Endothelial cell of umbilical vein (primary cell): ENCODE measurements around the gene CXorf38. TPM values are rescaled to one million over a fixed set of nuclear protein-coding genes. Genes with fewer than 3 reads are reported as not detected.

Source experiments
- BruUV-seq: library from RNA; stranded (reverse); fragments of 400-500 nt; replicated peaks from 2 replicates; lab custom pipeline; 2021; lab: Mats Ljungman, UMichigan
- CTCF ChIA-PET: fragments of 300-600, 350-600 bp; sonication (Branson Sonifier 250); formaldehyde crosslinking; loops from one replicate; lab custom pipeline; 2021; ENCODE audit warnings: antibody characterized with exemption, inconsistent platforms; lab: Charles Lee
- POLR2A ChIA-PET: fragments of 300-600, 350-600 bp; sonication (Branson Sonifier 250); formaldehyde crosslinking; loops from one replicate; lab custom pipeline; 2021; ENCODE audit warnings: antibody characterized with exemption, inconsistent platforms; lab: Charles Lee
- DNase-seq: peaks from one replicate; pipeline ENCODE4 v3.0.0-alpha.2; 2011; ENCODE audit warnings: low read depth, low spot score
- FAIRE-seq: peaks from 2 replicates; lab custom pipeline; 2011; peaks lifted over from hg19 to GRCh38; lab: Jason Lieb, UNC
- H2AFZ ChIP-seq: 2 replicates; pipeline ENCODE4 v1.6.0; 2012; ENCODE audit warnings: low read depth, low read length, control low read depth, inconsistent platforms
- H3K27ac ChIP-seq: 2 replicates; pipeline ENCODE4 v1.5.1; 2011; ENCODE audit warnings: low read depth, mild to moderate bottlenecking, control low read depth, low read length, moderate library complexity; ENCODE audit not compliant: insufficient read depth
- H3K27me3 ChIP-seq, 2 experiments: 2 replicates each; pipeline versions ENCODE4 v1.6.0 to v1.6.1; 2011; ENCODE audit warnings: low read length in 2 of 2, mixed read lengths in 1 of 2; ENCODE audit not compliant: control insufficient read depth in 2 of 2, insufficient read depth in 2 of 2
- H3K36me3 ChIP-seq, 2 experiments: 2 replicates in 1 of 2; 3 replicates in 1 of 2; pipeline ENCODE4 v1.5.1; 2011; ENCODE audit warnings: low read length in 2 of 2, mild to moderate bottlenecking in 1 of 2, moderate library complexity in 1 of 2; ENCODE audit not compliant: control insufficient read depth in 2 of 2, insufficient read depth in 2 of 2; ENCODE audit errors: extremely low read depth in 1 of 2
- H3K4me1 ChIP-seq: 3 replicates; pipeline ENCODE4 v1.5.1; 2011; ENCODE audit warnings: mild to moderate bottlenecking, low read length; ENCODE audit not compliant: control insufficient read depth, insufficient read depth; ENCODE audit errors: extremely low read depth
- H3K4me2 ChIP-seq: 2 replicates; pipeline ENCODE4 v1.6.1; 2011; ENCODE audit warnings: low read length, control low read depth, mixed read lengths; ENCODE audit not compliant: insufficient read depth
- H3K4me3 ChIP-seq, 3 experiments: fragments of 200-600 bp in 1 of 3; sonication (generic), shearing (Covaris generic) in 1 of 3; replicated peaks in 1 of 3; 2 replicates each; pipeline ENCODE4 v1.5.1; 2011 to 2016; ENCODE audit warnings: control low read depth in 3 of 3, low read length in 3 of 3, mild to moderate bottlenecking in 2 of 3, inconsistent platforms in 1 of 3, low read depth in 1 of 3, moderate library complexity in 1 of 3; ENCODE audit not compliant: insufficient read depth in 1 of 3
- H3K79me2 ChIP-seq: 2 replicates; pipeline ENCODE4 v1.6.0; 2012; ENCODE audit warnings: low read length, inconsistent platforms; ENCODE audit not compliant: control insufficient read depth, insufficient read depth
- H3K9ac ChIP-seq: replicated peaks from 2 replicates; pipeline ENCODE3; 2011; ENCODE audit warnings: low read length, control low read depth; ENCODE audit not compliant: insufficient read depth; ENCODE audit errors: extremely low read depth
- H3K9me1 ChIP-seq: replicated peaks from 3 replicates; pipeline ENCODE4 v1.6.0; 2011; ENCODE audit warnings: mild to moderate bottlenecking, low read length; ENCODE audit not compliant: control insufficient read depth, insufficient read depth; ENCODE audit errors: extremely low read depth
- H3K9me3 ChIP-seq: replicated peaks from 2 replicates; pipeline ENCODE4 v1.5.1; 2012; ENCODE audit warnings: low read length, inconsistent platforms; ENCODE audit not compliant: control insufficient read depth, insufficient read depth
- H4K20me1 ChIP-seq: replicated peaks from 2 replicates; pipeline ENCODE3; 2011; ENCODE audit warnings: mild to moderate bottlenecking, low read length; ENCODE audit not compliant: control insufficient read depth, insufficient read depth; ENCODE audit errors: extremely low read depth
- CTCF ChIP-seq, 2 donors: IDR thresholded peaks; 1 replicate in 1 of 2; 2 replicates in 1 of 2; pipeline ENCODE4 v1.5.1; 2011; ENCODE audit warnings: low read length in 2 of 2, mild to moderate bottlenecking in 2 of 2, moderate library complexity in 2 of 2, control low read depth in 1 of 2, inconsistent platforms in 1 of 2, low read depth in 1 of 2; ENCODE audit not compliant: insufficient read depth in 1 of 2; ENCODE audit errors: extremely low read depth in 1 of 2
- EZH2 ChIP-seq: IDR thresholded peaks from 2 replicates; pipeline ENCODE4 v1.6.1; 2012; ENCODE audit warnings: borderline replicate concordance, low read depth, mild to moderate bottlenecking, moderate library complexity, low read length, inconsistent platforms; ENCODE audit not compliant: severe bottlenecking
- FOS ChIP-seq: IDR thresholded peaks from 2 replicates; pipeline ENCODE4 v1.6.1; 2011; ENCODE audit warnings: mild to moderate bottlenecking, low read length, moderate library complexity, borderline replicate concordance; ENCODE audit not compliant: insufficient read depth
- GATA2 ChIP-seq: IDR thresholded peaks from 2 replicates; pipeline ENCODE4 v1.7.0; 2011; ENCODE audit warnings: low read depth, mild to moderate bottlenecking, moderate library complexity, mixed read lengths, low read length; ENCODE audit not compliant: insufficient read length, insufficient read depth
- JUN ChIP-seq: IDR thresholded peaks from 2 replicates; pipeline ENCODE4 v1.6.1; 2011; ENCODE audit warnings: borderline replicate concordance, low read depth; ENCODE audit not compliant: insufficient read length, insufficient read depth
- MAX ChIP-seq: IDR thresholded peaks from 2 replicates; pipeline ENCODE4 v1.6.1; 2011; ENCODE audit not compliant: insufficient read depth, insufficient read length
- MYC ChIP-seq: IDR thresholded peaks from one replicate; pipeline ENCODE4 v1.6.1; 2011; ENCODE audit warnings: mild to moderate bottlenecking, low read depth, low read length
- POLR2A ChIP-seq: IDR thresholded peaks from 2 replicates; pipeline ENCODE4 v1.6.1; 2012; ENCODE audit warnings: low read depth, mild to moderate bottlenecking, control low read depth, low read length
- POLR2AphosphoS5 ChIP-seq: IDR thresholded peaks from 2 replicates; pipeline ENCODE4 v1.6.1; 2012; ENCODE audit warnings: low read depth, mild to moderate bottlenecking, control low read depth, low read length, moderate library complexity; ENCODE audit not compliant: insufficient read depth
- dilution Hi-C: fragments of 300-500 bp; cut with MboI; formaldehyde crosslinking; loops from one replicate; pipeline ENCODE4 v1.15.0; 2019; ENCODE audit warnings: low sequenced_read_pairs; ENCODE audit not compliant: extremely low pct_ligation_motif_present
- intact Hi-C: fragments of 100-400 bp; cut with micrococcal nuclease; formaldehyde crosslinking; loops from one replicate; pipeline ENCODE4 v1.10.0; 2022
- polyA plus RNA-seq, 4 experiments: library from polyadenylated mRNA; depleted of rRNA in 3 of 4; stranded (reverse) in 3 of 4; unstranded in 1 of 4; fragments of >200 nt; gene quantifications; 2 replicates each; pipeline versions ENCODE4 v1.2.1 to v1.2.3, GENCODE V29; 2011 to 2012; ENCODE audit warnings: missing spikeins in 1 of 4
- total RNA-seq: library from RNA; stranded (reverse); gene quantifications from 2 replicates; pipeline ENCODE4 v1.2.3, GENCODE V29; 2021

CXorf38 gene
- total and polyA plus RNA-seq, 2 donors (not counting 3 experiments of a cell fraction or from before 2014, with no cell fraction given) = 5.9 to 12.4 TPM

- no peaks in the 10 kb centered on the region for H3K27me3 ChIP-seq
- H3K4me3 ChIP-seq = no peak overlapping the region
- dilution Hi-C loops = no loop called here
- intact Hi-C loops = no loop called here
- no peak overlapping the region for H3K27ac ChIP-seq
- no peak overlapping the region for H3K9ac ChIP-seq
- CTCF ChIA-PET = no interaction called here
- H3K4me1 ChIP-seq = no peaks in the 10 kb centered on the region
- no peaks in the 10 kb centered on the region for H3K9me3 ChIP-seq
- H3K79me2 ChIP-seq = peaks cover 23% of the 10 kb centered on the region
- DNase-seq = no peak
- FAIRE-seq = no peak
- no peak for TF ChIP-seq CTCF (IDR thresholded peaks at IDR 0.05; ENCODE audit: extremely low read depth in 1 of 2, insufficient read depth in 1 of 2, low read depth in 1 of 2, low read length in 2 of 2)
- no peak for TF ChIP-seq FOS
- TF ChIP-seq POLR2AphosphoS5 = no peak
- TF ChIP-seq GATA2 = no peak
- no peak for TF ChIP-seq JUN
- no peak for TF ChIP-seq EZH2
- TF ChIP-seq MAX = no peak
- TF ChIP-seq POLR2A = no peak
- TF ChIP-seq MYC = no peak
- no peak overlapping the region for H2AFZ ChIP-seq
- H3K9me1 ChIP-seq = no peaks in the 10 kb centered on the region
- H4K20me1 ChIP-seq = no peaks in the 10 kb centered on the region
- no peak overlapping the region for H3K4me2 ChIP-seq
- H3K36me3 ChIP-seq = peaks cover 3 to 12% of the 10 kb centered on the region in 2 experiments
- POLR2A ChIA-PET = no interaction called here
- no TSS peak for BruUV-seq
These were observed 9.7 kb downstream of the CXorf38 start for GRCh38 chrX:40637687-40638086.
